SK-N-SH (cell line): ENCODE results near the gene GSTO2. TPM values are rescaled to one million over a fixed set of nuclear protein-coding genes. Genes with fewer than 3 reads are reported as not detected.

Experiments
- CTCF ChIA-PET: fragments of 300-600, 350-600 bp; formaldehyde crosslinking; extraction: SDS; loops from one replicate; lab custom pipeline; 2021; lab: Yijun Ruan, JAX
- POLR2A ChIA-PET: fragments of 350-600 bp; sonication (Branson Sonifier 250); formaldehyde crosslinking; extraction: SDS; loops from one replicate; lab custom pipeline; 2020; ENCODE audit warnings: antibody characterized with exemption, inconsistent platforms; lab: Yijun Ruan, JAX
- DNase-seq: peaks from one replicate; pipeline ENCODE4 v3.0.0; 2012
- H2AFZ ChIP-seq: fragments of 200-600 bp; sonication (generic); 2 replicates; pipeline ENCODE4 v1.8.1; 2016; ENCODE audit warnings: antibody characterized with exemption, mild to moderate bottlenecking, low read depth
- H3F3A ChIP-seq: fragments of 200-600 bp; sonication (generic); replicated peaks from 2 replicates; pipeline ENCODE3; 2016; ENCODE audit warnings: antibody characterized with exemption, mild to moderate bottlenecking; ENCODE audit not compliant: insufficient read depth
- H3K27ac ChIP-seq, 2 experiments: fragments of 200-500 bp in 1 of 2; fragments of 200-600 bp in 1 of 2; sonication (Bioruptor generic) in 1 of 2; sonication (generic), shearing (Covaris generic) in 1 of 2; 2 replicates each; pipeline versions ENCODE4 v1.5.1 to v1.6.1; 2014 to 2016; ENCODE audit warnings: low read depth in 2 of 2, inconsistent platforms in 1 of 2, low read length in 1 of 2, mild to moderate bottlenecking in 1 of 2, mixed read lengths in 1 of 2
- H3K27me3 ChIP-seq: fragments of 200-600 bp; sonication (generic), shearing (Covaris generic); 2 replicates; pipeline ENCODE4 v1.6.1; 2016; ENCODE audit warnings: mixed run types; ENCODE audit not compliant: insufficient read depth
- H3K36me3 ChIP-seq, 2 experiments: fragments of 200-500 bp in 1 of 2; fragments of 200-600 bp in 1 of 2; sonication (Bioruptor generic) in 1 of 2; sonication (generic) in 1 of 2; replicated peaks in 1 of 2; 2 replicates each; pipeline versions ENCODE3 to v1.5.1; 2014 to 2016; ENCODE audit warnings: low read length in 1 of 2, mild to moderate bottlenecking in 1 of 2; ENCODE audit not compliant: insufficient read depth in 2 of 2, control insufficient read depth in 1 of 2
- H3K4me1 ChIP-seq, 2 experiments: fragments of 200-500 bp in 1 of 2; fragments of 200-600 bp in 1 of 2; sonication (Bioruptor generic) in 1 of 2; sonication (generic), shearing (Covaris generic) in 1 of 2; 2 replicates each; pipeline versions ENCODE4 v1.5.1 to v1.6.1; 2014 to 2016; ENCODE audit warnings: low read depth in 1 of 2, low read length in 1 of 2, mixed run types in 1 of 2; ENCODE audit not compliant: insufficient read depth in 2 of 2, control insufficient read depth in 1 of 2
- H3K4me2 ChIP-seq: fragments of 200-600 bp; sonication (generic), shearing (Covaris generic); 2 replicates; pipeline ENCODE4 v1.6.1; 2017; ENCODE audit warnings: mixed run types
- H3K4me3 ChIP-seq, 2 experiments: fragments of 200-500 bp in 1 of 2; fragments of 200-600 bp in 1 of 2; sonication (Bioruptor generic) in 1 of 2; sonication (generic), shearing (Covaris generic) in 1 of 2; 2 replicates each; pipeline versions ENCODE4 v1.5.1 to v1.8.1; 2014 to 2016; ENCODE audit warnings: low read depth in 2 of 2, inconsistent platforms in 1 of 2, low read length in 1 of 2, mild to moderate bottlenecking in 1 of 2, mixed read lengths in 1 of 2, moderate library complexity in 1 of 2
- H3K79me2 ChIP-seq: fragments of 200-600 bp; sonication (generic); 2 replicates; pipeline ENCODE4 v1.8.1; 2017; ENCODE audit warnings: mild to moderate bottlenecking; ENCODE audit not compliant: insufficient read depth
- H3K9ac ChIP-seq: fragments of 200-600 bp; sonication (generic); 2 replicates; pipeline ENCODE4 v1.6.1; 2017; ENCODE audit warnings: mixed run types
- H3K9me2 ChIP-seq: fragments of 200-600 bp; sonication (generic); 2 replicates; pipeline ENCODE4 v1.6.1; 2017; ENCODE audit warnings: mixed run types
- H3K9me3 ChIP-seq: fragments of 200-600 bp; sonication (generic); 2 replicates; pipeline ENCODE4 v1.6.1; 2017; ENCODE audit warnings: mixed run types, mild to moderate bottlenecking, moderate library complexity
- H4K20me1 ChIP-seq: fragments of 200-600 bp; sonication (generic); 2 replicates; pipeline ENCODE4 v1.6.1; 2017; ENCODE audit warnings: mild to moderate bottlenecking, mixed run types; ENCODE audit not compliant: insufficient read depth
- CHD2 ChIP-seq: fragments of 150-350 bp; IDR thresholded peaks from 2 replicates; pipeline ENCODE4 v1.6.1; 2018; ENCODE audit warnings: low read length; ENCODE audit not compliant: partially characterized antibody
- ELF1 ChIP-seq: IDR thresholded peaks from 2 replicates; pipeline ENCODE4 v1.4.0; 2012
- FOSL2 ChIP-seq: IDR thresholded peaks from 2 replicates; pipeline ENCODE4 v1.4.0; 2012; ENCODE audit warnings: low read depth, mild to moderate bottlenecking, moderate library complexity, borderline replicate concordance
- FOXM1 ChIP-seq: IDR thresholded peaks from 2 replicates; pipeline ENCODE4 v1.4.0; 2012; ENCODE audit warnings: low read depth, mild to moderate bottlenecking
- GATA2 ChIP-seq: sonication (generic); formaldehyde crosslinking; IDR thresholded peaks from 2 replicates; pipeline ENCODE4 v1.5.0; 2020; ENCODE audit warnings: mild to moderate bottlenecking, missing genetic modification reagents
- JUND ChIP-seq: IDR thresholded peaks from 2 replicates; pipeline ENCODE4 v1.4.0; 2012
- MEF2A ChIP-seq: IDR thresholded peaks from 2 replicates; pipeline ENCODE4 v1.4.0; 2012; ENCODE audit warnings: low read depth, borderline replicate concordance
- NFIC ChIP-seq: IDR thresholded peaks from 2 replicates; pipeline ENCODE4 v1.4.0; 2012; ENCODE audit warnings: borderline replicate concordance
- NRF1 ChIP-seq: IDR thresholded peaks from 2 replicates; pipeline ENCODE4 v1.6.1; 2012; ENCODE audit warnings: low read depth, mild to moderate bottlenecking, low read length
- RCOR1 ChIP-seq: fragments of 150-350 bp; IDR thresholded peaks from 2 replicates; pipeline ENCODE4 v1.6.1; 2017; ENCODE audit warnings: antibody characterized with exemption, low read length
- SMC3 ChIP-seq: IDR thresholded peaks from 2 replicates; pipeline ENCODE4 v1.6.1; 2012; ENCODE audit warnings: low read depth, low read length, improper control_type of control experiment
- TAF1 ChIP-seq: IDR thresholded peaks from 2 replicates; pipeline ENCODE4 v1.6.1; 2012; ENCODE audit warnings: low read depth, mild to moderate bottlenecking, low read length, moderate library complexity, borderline replicate concordance
- TCF12 ChIP-seq: IDR thresholded peaks from 2 replicates; pipeline ENCODE4 v1.4.0; 2012
- TEAD4 ChIP-seq: IDR thresholded peaks from 2 replicates; pipeline ENCODE4 v1.4.0; 2012; ENCODE audit warnings: mild to moderate bottlenecking, borderline replicate concordance; ENCODE audit not compliant: insufficient read depth
- WGBS: methylation state at CpG from one replicate; pipeline ENCODE4 v1.1.6; 2017; ENCODE audit warnings: low lambda C conversion rate; 5-methylcytosine and 5-hydroxymethylcytosine counted together
- polyA plus RNA-seq, 3 experiments: library from polyadenylated mRNA; depleted of rRNA; stranded (reverse); fragments of >200 nt; gene quantifications; 2 replicates each; pipeline ENCODE4 v1.2.3, GENCODE V29; 2012
- TF ChIP-seq, protein P1 (sequence below): IDR thresholded peaks from 2 replicates; pipeline ENCODE4 v1.6.1; 2012; ENCODE audit warnings: mild to moderate bottlenecking, low read depth, low read length, moderate library complexity
- TF ChIP-seq, protein P2 (sequence below): fragments of 200-600 bp; sonication (generic); IDR thresholded peaks from 2 replicates; pipeline ENCODE4 v1.6.1; 2017; ENCODE audit warnings: antibody characterized with exemption, mild to moderate bottlenecking, moderate library complexity
- TF ChIP-seq, protein P3 (sequence below): IDR thresholded peaks from 2 replicates; pipeline ENCODE4 v1.4.0; 2012; ENCODE audit warnings: low read depth, borderline replicate concordance
- TF ChIP-seq, protein P4 (sequence below): IDR thresholded peaks from 2 replicates; pipeline ENCODE4 v1.4.0; 2012; ENCODE audit warnings: low read depth
- TF ChIP-seq, protein P5 (sequence below): fragments of 150-350 bp; IDR thresholded peaks from 2 replicates; pipeline ENCODE4 v1.6.1; 2017; ENCODE audit warnings: antibody characterized with exemption, low read length, low read depth, borderline replicate concordance

The GSTO2 gene
- polyA plus RNA-seq, 1 of the 3 experiments (the other 2 are of a cell fraction): 0.49 TPM

DNA sequence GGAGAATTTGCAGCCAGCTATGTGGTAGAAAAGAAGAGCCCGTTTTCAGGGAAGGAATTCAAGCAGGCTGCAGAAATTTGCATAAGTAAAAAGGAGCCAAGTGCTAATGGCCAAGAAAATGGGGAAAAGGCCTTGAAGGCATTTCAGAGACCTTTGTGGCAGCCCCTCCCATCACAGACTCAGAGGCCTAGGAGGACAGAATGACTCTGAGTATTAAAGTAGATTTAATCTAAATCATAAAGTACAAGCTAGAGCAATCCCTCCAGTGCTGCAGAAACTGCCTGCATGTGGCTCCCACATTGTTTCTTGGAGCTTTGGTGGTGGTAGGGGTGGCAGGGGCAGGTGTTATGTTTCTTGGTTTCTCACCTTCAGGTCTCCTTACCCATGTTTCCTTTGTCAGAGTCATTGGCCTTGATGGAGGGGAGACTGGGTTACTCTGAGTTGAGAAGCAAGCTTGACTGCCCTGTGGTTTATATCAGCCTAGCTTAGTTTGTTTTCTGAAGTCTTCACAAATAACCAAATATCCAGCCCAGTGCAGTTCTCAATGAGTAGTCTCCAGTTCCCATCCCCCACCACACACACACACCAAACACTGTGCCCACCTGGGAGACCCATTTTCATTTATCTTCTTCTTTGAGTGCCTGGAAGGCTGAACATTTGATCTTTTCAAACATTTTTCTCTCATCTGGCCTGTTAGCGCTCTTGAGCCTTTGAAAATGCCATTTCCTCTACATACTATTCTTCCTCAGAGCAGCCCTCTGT, 34.8 kb downstream of the GSTO2 start (continued):
- TF ChIP-seq NFIC (no peak), GATA2 (CRISPR knock-in tag) (no peak)

DNA sequence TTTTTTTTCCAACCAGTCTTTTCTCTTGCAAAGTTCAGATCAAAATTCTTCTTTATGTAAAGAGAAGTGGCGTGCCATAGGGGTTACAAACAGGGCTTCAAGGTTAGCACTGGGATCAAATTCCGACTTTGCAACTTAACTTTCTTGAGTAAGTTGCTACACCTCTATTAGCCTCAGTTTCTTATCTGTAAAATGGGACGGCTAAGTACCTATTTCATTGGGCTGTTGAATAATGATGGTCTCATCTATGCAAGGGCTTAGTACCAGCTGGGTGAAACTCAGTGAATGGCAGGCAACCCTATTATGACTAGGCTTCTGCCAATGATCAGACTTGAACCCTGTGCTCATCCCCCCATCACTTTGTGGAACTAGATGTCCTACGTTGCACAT, 35.4 kb downstream of the GSTO2 start:
- ChIA-PET POLR2A (no interaction called here), CTCF (interaction anchor here (1.1 to 10.3 kb wide), 9 partner anchors 11 to 61 kb away, joined by 4 to 152 read pairs (median 12); partner anchors contain the start of genes CFAP58 and ITPRIP)
- no peak for DNase-seq
- Histone ChIP-seq H3K79me2 (peaks cover 4% of the 10 kb centered on the region), H2AFZ (no peak overlapping the region), H3K36me3 (no peaks in the 10 kb centered on the region), H3K9ac (no peak overlapping the region), H3K4me3 (no peak overlapping the region), H3K9me3 (no peaks in the 10 kb centered on the region), H3K9me2 (no peaks in the 10 kb centered on the region), H3F3A (peaks cover 20% of the 10 kb centered on the region), H3K4me1 (peaks cover 28 to 31% of the 10 kb centered on the region in 2 experiments), H3K4me2 (no peak overlapping the region), H4K20me1 (no peaks in the 10 kb centered on the region), H3K27ac (no peak overlapping the region), H3K27me3 (no peaks in the 10 kb centered on the region)
- TF ChIP-seq TAF1: no peak
- 82% methylated on average over 4 of the region's 4 CpGs for WGBS

DNA sequence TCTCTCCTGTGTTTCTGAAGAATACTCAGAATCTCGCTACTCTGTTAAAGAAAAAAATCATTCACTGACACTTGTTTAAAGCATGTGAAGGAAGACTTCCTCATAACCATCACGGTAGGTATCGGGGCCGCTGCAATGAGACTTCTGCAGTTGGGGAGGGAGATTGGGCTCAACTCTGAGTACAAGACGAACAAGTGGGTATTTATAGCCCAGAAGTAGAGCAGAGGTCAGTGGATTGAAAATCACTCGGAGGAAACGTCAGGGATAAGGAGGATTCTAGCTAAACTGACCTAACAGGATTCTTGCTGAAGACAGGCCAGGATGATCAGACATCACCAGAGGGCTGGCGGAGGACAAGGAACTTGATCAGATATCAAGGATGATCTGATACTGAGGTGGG, 35.9 kb downstream of the GSTO2 start:
- WGBS: 88% methylated on average over 8 of the region's 8 CpGs
- DNase-seq: no peak
- Histone ChIP-seq H3K79me2 (peaks cover 7% of the 10 kb centered on the region), H2AFZ (no peak overlapping the region), H3K9me2 (no peaks in the 10 kb centered on the region), H3K9me3 (no peaks in the 10 kb centered on the region), H3K27ac (no peak overlapping the region), H3F3A (peaks cover 21% of the 10 kb centered on the region), H3K36me3 (no peaks in the 10 kb centered on the region), H3K9ac (no peak overlapping the region), H3K4me3 (no peak overlapping the region), H4K20me1 (no peaks in the 10 kb centered on the region), H3K4me2 (no peak overlapping the region), H3K4me1 (peaks cover 23 to 25% of the 10 kb centered on the region in 2 experiments), H3K27me3 (no peaks in the 10 kb centered on the region)
- POLR2A ChIA-PET: no interaction called here
- CTCF ChIA-PET: interaction anchor here (1.0 to 10.3 kb wide), 17 partner anchors 11 to 318 kb away, joined by 3 to 152 read pairs (median 6); partner anchors contain the start of genes CFAP58 and ITPRIP
- TF ChIP-seq ELF1 (no peak), CHD2 (no peak), FOXM1 (no peak), TCF12 (no peak), NFIC (no peak), JUND (no peak), NRF1 (no peak), RCOR1 (no peak), TEAD4 (no peak), SMC3 (no peak), FOSL2 (no peak), MEF2A (no peak), GATA2 (CRISPR knock-in tag) (no peak)
- TF ChIP-seq, protein P1, sequence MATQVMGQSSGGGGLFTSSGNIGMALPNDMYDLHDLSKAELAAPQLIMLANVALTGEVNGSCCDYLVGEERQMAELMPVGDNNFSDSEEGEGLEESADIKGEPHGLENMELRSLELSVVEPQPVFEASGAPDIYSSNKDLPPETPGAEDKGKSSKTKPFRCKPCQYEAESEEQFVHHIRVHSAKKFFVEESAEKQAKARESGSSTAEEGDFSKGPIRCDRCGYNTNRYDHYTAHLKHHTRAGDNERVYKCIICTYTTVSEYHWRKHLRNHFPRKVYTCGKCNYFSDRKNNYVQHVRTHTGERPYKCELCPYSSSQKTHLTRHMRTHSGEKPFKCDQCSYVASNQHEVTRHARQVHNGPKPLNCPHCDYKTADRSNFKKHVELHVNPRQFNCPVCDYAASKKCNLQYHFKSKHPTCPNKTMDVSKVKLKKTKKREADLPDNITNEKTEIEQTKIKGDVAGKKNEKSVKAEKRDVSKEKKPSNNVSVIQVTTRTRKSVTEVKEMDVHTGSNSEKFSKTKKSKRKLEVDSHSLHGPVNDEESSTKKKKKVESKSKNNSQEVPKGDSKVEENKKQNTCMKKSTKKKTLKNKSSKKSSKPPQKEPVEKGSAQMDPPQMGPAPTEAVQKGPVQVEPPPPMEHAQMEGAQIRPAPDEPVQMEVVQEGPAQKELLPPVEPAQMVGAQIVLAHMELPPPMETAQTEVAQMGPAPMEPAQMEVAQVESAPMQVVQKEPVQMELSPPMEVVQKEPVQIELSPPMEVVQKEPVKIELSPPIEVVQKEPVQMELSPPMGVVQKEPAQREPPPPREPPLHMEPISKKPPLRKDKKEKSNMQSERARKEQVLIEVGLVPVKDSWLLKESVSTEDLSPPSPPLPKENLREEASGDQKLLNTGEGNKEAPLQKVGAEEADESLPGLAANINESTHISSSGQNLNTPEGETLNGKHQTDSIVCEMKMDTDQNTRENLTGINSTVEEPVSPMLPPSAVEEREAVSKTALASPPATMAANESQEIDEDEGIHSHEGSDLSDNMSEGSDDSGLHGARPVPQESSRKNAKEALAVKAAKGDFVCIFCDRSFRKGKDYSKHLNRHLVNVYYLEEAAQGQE: no peak
- TF ChIP-seq, protein P2, sequence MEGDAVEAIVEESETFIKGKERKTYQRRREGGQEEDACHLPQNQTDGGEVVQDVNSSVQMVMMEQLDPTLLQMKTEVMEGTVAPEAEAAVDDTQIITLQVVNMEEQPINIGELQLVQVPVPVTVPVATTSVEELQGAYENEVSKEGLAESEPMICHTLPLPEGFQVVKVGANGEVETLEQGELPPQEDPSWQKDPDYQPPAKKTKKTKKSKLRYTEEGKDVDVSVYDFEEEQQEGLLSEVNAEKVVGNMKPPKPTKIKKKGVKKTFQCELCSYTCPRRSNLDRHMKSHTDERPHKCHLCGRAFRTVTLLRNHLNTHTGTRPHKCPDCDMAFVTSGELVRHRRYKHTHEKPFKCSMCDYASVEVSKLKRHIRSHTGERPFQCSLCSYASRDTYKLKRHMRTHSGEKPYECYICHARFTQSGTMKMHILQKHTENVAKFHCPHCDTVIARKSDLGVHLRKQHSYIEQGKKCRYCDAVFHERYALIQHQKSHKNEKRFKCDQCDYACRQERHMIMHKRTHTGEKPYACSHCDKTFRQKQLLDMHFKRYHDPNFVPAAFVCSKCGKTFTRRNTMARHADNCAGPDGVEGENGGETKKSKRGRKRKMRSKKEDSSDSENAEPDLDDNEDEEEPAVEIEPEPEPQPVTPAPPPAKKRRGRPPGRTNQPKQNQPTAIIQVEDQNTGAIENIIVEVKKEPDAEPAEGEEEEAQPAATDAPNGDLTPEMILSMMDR: no peak
- TF ChIP-seq, protein P3, sequence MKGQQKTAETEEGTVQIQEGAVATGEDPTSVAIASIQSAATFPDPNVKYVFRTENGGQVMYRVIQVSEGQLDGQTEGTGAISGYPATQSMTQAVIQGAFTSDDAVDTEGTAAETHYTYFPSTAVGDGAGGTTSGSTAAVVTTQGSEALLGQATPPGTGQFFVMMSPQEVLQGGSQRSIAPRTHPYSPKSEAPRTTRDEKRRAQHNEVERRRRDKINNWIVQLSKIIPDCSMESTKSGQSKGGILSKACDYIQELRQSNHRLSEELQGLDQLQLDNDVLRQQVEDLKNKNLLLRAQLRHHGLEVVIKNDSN: no peak
- TF ChIP-seq, protein P4, sequence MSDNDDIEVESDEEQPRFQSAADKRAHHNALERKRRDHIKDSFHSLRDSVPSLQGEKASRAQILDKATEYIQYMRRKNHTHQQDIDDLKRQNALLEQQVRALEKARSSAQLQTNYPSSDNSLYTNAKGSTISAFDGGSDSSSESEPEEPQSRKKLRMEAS: no peak
- TF ChIP-seq, protein P5, sequence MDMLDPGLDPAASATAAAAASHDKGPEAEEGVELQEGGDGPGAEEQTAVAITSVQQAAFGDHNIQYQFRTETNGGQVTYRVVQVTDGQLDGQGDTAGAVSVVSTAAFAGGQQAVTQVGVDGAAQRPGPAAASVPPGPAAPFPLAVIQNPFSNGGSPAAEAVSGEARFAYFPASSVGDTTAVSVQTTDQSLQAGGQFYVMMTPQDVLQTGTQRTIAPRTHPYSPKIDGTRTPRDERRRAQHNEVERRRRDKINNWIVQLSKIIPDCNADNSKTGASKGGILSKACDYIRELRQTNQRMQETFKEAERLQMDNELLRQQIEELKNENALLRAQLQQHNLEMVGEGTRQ: no peak
